ENCODE data around the gene C9orf85.
A peak's percentile ranks its signal among the peaks of the same experiment; 100 is the strongest.

C9orf85 gene

GRCh38 chr9:71908825-71909224 lies 2.6 kb upstream of the C9orf85 start:
- no peak for DNase-seq

GRCh38 chr9:71909887-71910649 lies 1.4 kb upstream of the C9orf85 start:
- peak; percentile 34 for DNase-seq

- no peak for DNase-seq
These were observed 784 bp upstream of the C9orf85 start for GRCh38 chr9:71910650-71911060.

- DNase-seq: no peak
These were observed 483 bp downstream of the C9orf85 start for GRCh38 chr9:71911908-71912335.

GRCh38 chr9:71915495-71915894 lies 4.1 kb downstream of the C9orf85 start:
- no peak for DNase-seq

- DNase-seq: no peak
These were observed 5.5 kb downstream of the C9orf85 start for GRCh38 chr9:71916834-71917534.

GRCh38 chr9:71918419-71918818 lies 7.0 kb downstream of the C9orf85 start:
- DNase-seq: no peak

GRCh38 chr9:71920456-71921189 lies 9.2 kb downstream of the C9orf85 start:
- no peak for DNase-seq

GRCh38 chr9:71921190-71921814 lies 9.9 kb downstream of the C9orf85 start:
- no peak for DNase-seq

GRCh38 chr9:71924576-71924975 lies 13.1 kb downstream of the C9orf85 start:
- DNase-seq: no peak

- DNase-seq: no peak
These were observed 14.4 kb downstream of the C9orf85 start for GRCh38 chr9:71925834-71926233.

GRCh38 chr9:71928376-71928775 lies 16.9 kb downstream of the C9orf85 start:
- no peak for DNase-seq

GRCh38 chr9:71928806-71929205 lies 17.4 kb downstream of the C9orf85 start:
- no peak for DNase-seq

- DNase-seq: no peak
These were observed 17.8 kb downstream of the C9orf85 start for GRCh38 chr9:71929223-71929622.

- DNase-seq: no peak
These were observed 18.5 kb downstream of the C9orf85 start for GRCh38 chr9:71929791-71930440.

GRCh38 chr9:71931166-71931565 lies 19.7 kb downstream of the C9orf85 start:
- no peak for DNase-seq

- DNase-seq: no peak
These were observed 24.6 kb downstream of the C9orf85 start for GRCh38 chr9:71936066-71936465.

- no peak for DNase-seq
These were observed 25.7 kb downstream of the C9orf85 start for GRCh38 chr9:71937070-71937625.

- DNase-seq: no peak
These were observed 26.5 kb downstream of the C9orf85 start for GRCh38 chr9:71937898-71938297.

- DNase-seq: no peak
These were observed 29.7 kb downstream of the C9orf85 start for GRCh38 chr9:71941060-71941568.

GRCh38 chr9:71941998-71942567 lies 30.6 kb downstream of the C9orf85 start:
- no peak for DNase-seq
